ENCODE results near the gene HLA-E. TPM values are rescaled to one million over a fixed set of nuclear protein-coding genes. Genes with fewer than 3 reads are reported as not detected.

The HLA-E gene
- 190 and 191 TPM in 2 replicates for total RNA-seq

DNA sequence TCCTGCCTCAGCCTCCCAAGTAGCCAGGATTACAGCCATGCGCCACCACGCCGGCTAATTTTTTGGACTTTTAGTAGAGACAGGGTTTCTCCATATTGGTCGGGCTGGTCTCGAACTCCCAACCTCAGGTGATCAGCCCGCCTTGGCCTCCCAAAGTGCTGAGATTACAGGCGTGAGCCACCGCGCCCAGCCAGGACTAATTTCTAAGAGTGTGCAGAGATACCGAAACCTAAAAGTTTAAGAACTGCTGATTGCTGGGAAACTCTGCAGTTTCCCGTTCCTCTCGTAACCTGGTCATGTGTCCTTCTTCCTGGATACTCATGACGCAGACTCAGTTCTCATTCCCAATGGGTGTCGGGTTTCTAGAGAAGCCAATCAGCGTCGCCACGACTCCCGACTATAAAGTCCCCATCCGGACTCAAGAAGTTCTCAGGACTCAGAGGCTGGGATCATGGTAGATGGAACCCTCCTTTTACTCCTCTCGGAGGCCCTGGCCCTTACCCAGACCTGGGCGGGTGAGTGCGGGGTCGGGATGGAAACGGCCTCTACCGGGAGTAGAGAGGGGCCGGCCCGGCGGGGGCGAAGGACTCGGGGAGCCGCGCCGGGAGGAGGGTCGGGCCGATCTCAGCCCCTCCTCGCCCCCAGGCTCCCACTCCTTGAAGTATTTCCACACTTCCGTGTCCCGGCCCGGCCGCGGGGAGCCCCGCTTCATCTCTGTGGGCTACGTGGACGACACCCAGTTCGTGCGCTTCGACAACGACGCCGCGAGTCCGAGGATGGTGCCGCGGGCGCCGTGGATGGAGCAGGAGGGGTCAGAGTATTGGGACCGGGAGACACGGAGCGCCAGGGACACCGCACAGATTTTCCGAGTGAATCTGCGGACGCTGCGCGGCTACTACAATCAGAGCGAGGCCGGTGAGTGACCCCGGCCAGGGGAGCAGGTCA, at the start of gene HLA-E:
HLA-E (plus strand) TSS at position 429 of the 945 bp plus-strand sequence; CDS start at position 452, 23 bp downstream.

Other genes with a start within 250 kb of the HLA-E start
- gene TRIM39, start 162.6 kb upstream of the HLA-E start, total RNA-seq, result 5.1 and 5.4 TPM in 2 replicates
- 56.9 and 69.9 TPM in 2 replicates for gene RPP21, start 144.4 kb upstream of the HLA-E start, total RNA-seq
- gene GNL1, start 67.0 kb downstream of the HLA-E start, total RNA-seq, result 31.5 and 31.9 TPM in 2 replicates
- gene PRR3, start 67.8 kb downstream of the HLA-E start, total RNA-seq, result 7.8 and 8.3 TPM in 2 replicates
- gene ABCF1, start 81.9 kb downstream of the HLA-E start, total RNA-seq, result 33.5 and 38.4 TPM in 2 replicates
- 19.8 and 25.2 TPM in 2 replicates for gene PPP1R10, start 127.7 kb downstream of the HLA-E start, total RNA-seq
- 43.6 and 48.1 TPM in 2 replicates for gene MRPS18B, start 128.3 kb downstream of the HLA-E start, total RNA-seq
- 2.0 and 7.9 TPM in 2 replicates for gene ATAT1, start 137.4 kb downstream of the HLA-E start, total RNA-seq
- gene C6orf136, start 157.6 kb downstream of the HLA-E start, total RNA-seq, result 4.9 and 5.7 TPM in 2 replicates
- gene DHX16, start 183.5 kb downstream of the HLA-E start, total RNA-seq, result 21.2 and 21.7 TPM in 2 replicates
- gene PPP1R18, start 197.1 kb downstream of the HLA-E start, total RNA-seq, result 51.4 and 61.3 TPM in 2 replicates
- gene NRM, start 201.5 kb downstream of the HLA-E start, total RNA-seq, result 5.0 and 11.1 TPM in 2 replicates
- gene MDC1, start 227.8 kb downstream of the HLA-E start, total RNA-seq, result 5.3 and 5.8 TPM in 2 replicates
- 494 and 629 TPM in 2 replicates for gene TUBB, start 230.8 kb downstream of the HLA-E start, total RNA-seq